ENCODE results near the gene USP3. TPM values are rescaled to one million over a fixed set of nuclear protein-coding genes. Genes with fewer than 3 reads are reported as not detected.

USP3 gene
- total and polyA plus RNA-seq, 2 of the 13 experiments (the other 11 are each of a cell fraction or from before 2014, with no cell fraction given) = 14.3 to 61.2 TPM

- Histone ChIP-seq H3K4me3 (replicated peaks in 1 of 3; ENCODE audit: insufficient read depth in 1 of 3, low read depth in 2 of 3, low read length in 3 of 3) (no peak overlapping the region; a peak in 1 of 6 replicates), H3K27ac (ENCODE audit: extremely low read length, insufficient read depth, low read length) (no peak overlapping the region), H3K36me3 (replicated peaks in 1 of 2; ENCODE audit: control insufficient read depth in 1 of 2, insufficient read depth in 2 of 2, low read length in 2 of 2) (no peaks in the 10 kb centered on the region), H3K9ac (ENCODE audit: insufficient read depth, low read depth, low read length) (peak overlapping the region; percentile 12; the same call in 1 of the 2 replicates), H4K20me1 (ENCODE audit: insufficient read depth, low read length) (no peaks in the 10 kb centered on the region), H2AFZ (ENCODE audit: low read length) (no peak overlapping the region), H3K79me2 (ENCODE audit: insufficient read depth, low read length) (no peaks in the 10 kb centered on the region), H3K4me1 (ENCODE audit: insufficient read depth, low read length) (peaks cover 77% of the 10 kb centered on the region), H3K27me3 (ENCODE audit: control insufficient read depth in 1 of 2, insufficient read depth in 2 of 2, low read length in 2 of 2) (peaks cover 0 to 3% of the 10 kb centered on the region in 2 experiments; a peak in 2 of 5 replicates), H3K9me3 (ENCODE audit: low read length) (no peaks in the 10 kb centered on the region), H3K4me2 (ENCODE audit: low read depth, low read length) (peak overlapping the region; percentile 61)
- FAIRE-seq (peak; percentile 67), DNase-seq (ENCODE audit: low spot score) (no peak), ATAC-seq (peak; percentile 32)
- BruUV-seq (replicated peaks) = no TSS peak
- in situ Hi-C loops (cut with HindIII; ENCODE audit: extremely low pct_ligation_motif_present, low pct_unique_long_range_greater_than_20kb) (no loop called here), intact Hi-C loops (cut with micrococcal nuclease; ENCODE audit: unreplicated experiment) (no loop called here)
- WGBS (ENCODE audit: low lambda C conversion rate) = 16% methylated on average over 8 of the region's 8 CpGs
- POLR2A ChIA-PET = interaction anchor here (0.9 to 1.7 kb wide), 4 partner anchors 8 to 14 kb away, joined by 3 to 5 read pairs (median 4); no protein-coding TSS in a partner anchor
- CTCF ChIA-PET (ENCODE audit: low intra/inter-chr PET ratio, low total read pairs) = no interaction called here
- TF ChIP-seq ZNF7 (CRISPR knock-in tag; IDR thresholded peaks at IDR 0.05) = peak; percentile 48; the same call in 1 of the 2 replicates
- TF ChIP-seq CEBPG (CRISPR knock-in tag; IDR thresholded peaks at IDR 0.05) = peak; percentile 78
- TF ChIP-seq, protein P1, sequence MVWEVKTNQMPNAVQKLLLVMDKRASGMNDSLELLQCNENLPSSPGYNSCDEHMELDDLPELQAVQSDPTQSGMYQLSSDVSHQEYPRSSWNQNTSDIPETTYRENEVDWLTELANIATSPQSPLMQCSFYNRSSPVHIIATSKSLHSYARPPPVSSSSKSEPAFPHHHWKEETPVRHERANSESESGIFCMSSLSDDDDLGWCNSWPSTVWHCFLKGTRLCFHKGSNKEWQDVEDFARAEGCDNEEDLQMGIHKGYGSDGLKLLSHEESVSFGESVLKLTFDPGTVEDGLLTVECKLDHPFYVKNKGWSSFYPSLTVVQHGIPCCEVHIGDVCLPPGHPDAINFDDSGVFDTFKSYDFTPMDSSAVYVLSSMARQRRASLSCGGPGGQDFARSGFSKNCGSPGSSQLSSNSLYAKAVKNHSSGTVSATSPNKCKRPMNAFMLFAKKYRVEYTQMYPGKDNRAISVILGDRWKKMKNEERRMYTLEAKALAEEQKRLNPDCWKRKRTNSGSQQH (CRISPR knock-in tag; IDR thresholded peaks at IDR 0.05; ENCODE audit: low read depth) = no peak
- peak; percentile 26; the same call in 1 of the 2 replicates for TF ChIP-seq ETV5 (CRISPR knock-in tag; IDR thresholded peaks at IDR 0.05; ENCODE audit: borderline replicate concordance)
- TF ChIP-seq SALL1 (CRISPR knock-in tag; IDR thresholded peaks at IDR 0.05) = peak; percentile 17; the same call in 1 of the 2 replicates
- TF ChIP-seq, protein P2, sequence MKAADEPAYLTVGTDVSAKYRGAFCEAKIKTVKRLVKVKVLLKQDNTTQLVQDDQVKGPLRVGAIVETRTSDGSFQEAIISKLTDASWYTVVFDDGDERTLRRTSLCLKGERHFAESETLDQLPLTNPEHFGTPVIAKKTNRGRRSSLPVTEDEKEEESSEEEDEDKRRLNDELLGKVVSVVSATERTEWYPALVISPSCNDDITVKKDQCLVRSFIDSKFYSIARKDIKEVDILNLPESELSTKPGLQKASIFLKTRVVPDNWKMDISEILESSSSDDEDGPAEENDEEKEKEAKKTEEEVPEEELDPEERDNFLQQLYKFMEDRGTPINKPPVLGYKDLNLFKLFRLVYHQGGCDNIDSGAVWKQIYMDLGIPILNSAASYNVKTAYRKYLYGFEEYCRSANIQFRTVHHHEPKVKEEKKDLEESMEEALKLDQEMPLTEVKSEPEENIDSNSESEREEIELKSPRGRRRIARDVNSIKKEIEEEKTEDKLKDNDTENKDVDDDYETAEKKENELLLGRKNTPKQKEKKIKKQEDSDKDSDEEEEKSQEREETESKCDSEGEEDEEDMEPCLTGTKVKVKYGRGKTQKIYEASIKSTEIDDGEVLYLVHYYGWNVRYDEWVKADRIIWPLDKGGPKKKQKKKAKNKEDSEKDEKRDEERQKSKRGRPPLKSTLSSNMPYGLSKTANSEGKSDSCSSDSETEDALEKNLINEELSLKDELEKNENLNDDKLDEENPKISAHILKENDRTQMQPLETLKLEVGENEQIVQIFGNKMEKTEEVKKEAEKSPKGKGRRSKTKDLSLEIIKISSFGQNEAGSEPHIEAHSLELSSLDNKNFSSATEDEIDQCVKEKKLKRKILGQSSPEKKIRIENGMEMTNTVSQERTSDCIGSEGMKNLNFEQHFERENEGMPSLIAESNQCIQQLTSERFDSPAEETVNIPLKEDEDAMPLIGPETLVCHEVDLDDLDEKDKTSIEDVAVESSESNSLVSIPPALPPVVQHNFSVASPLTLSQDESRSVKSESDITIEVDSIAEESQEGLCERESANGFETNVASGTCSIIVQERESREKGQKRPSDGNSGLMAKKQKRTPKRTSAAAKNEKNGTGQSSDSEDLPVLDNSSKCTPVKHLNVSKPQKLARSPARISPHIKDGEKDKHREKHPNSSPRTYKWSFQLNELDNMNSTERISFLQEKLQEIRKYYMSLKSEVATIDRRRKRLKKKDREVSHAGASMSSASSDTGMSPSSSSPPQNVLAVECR (CRISPR knock-in tag; IDR thresholded peaks at IDR 0.05; ENCODE audit: borderline replicate concordance) = 0 out of 2 replicates have a peak, but pooled peaks have one; percentile 22
- no peak for TF ChIP-seq RBAK (CRISPR knock-in tag; IDR thresholded peaks at IDR 0.05)
- no peak for TF ChIP-seq NFE2L2 (IDR thresholded peaks at IDR 0.05; ENCODE audit: low read length)
- TF ChIP-seq THAP11 (CRISPR knock-in tag; IDR thresholded peaks at IDR 0.05) = 0 out of 2 replicates have a peak, but pooled peaks have one; percentile 8
- TF ChIP-seq ARID5B (CRISPR knock-in tag; IDR thresholded peaks at IDR 0.05) = no peak; the same call in 1 of the 2 replicates
- no peak for TF ChIP-seq FOXP1 (IDR thresholded peaks at IDR 0.05)
- peak; percentile 46; the same call in 1 of the 2 replicates for TF ChIP-seq FOXP1 (CRISPR knock-in tag; IDR thresholded peaks at IDR 0.05)
- TF ChIP-seq FOSL2 (CRISPR knock-in tag; IDR thresholded peaks at IDR 0.05) = peak; percentile 37; the same call in 1 of the 2 replicates
- TF ChIP-seq CBFB (CRISPR knock-in tag; IDR thresholded peaks at IDR 0.05) = no peak
- no peak for TF ChIP-seq DNMT1 (CRISPR knock-in tag; IDR thresholded peaks at IDR 0.05)
These were observed 6.5 kb upstream of the USP3 start for GRCh38 chr15:63497642-63498467.

Data from HepG2 (cell line).